Measurements from ENCODE around the gene MAP7.

The MAP7 gene

GRCh38 chr6:136535880-136536650 lies 14.2 kb downstream of the MAP7 start:
- no peak for TF ChIP-seq CTCF (IDR thresholded peaks at IDR 0.05)
- Histone ChIP-seq H3K27me3 (no peaks in the 10 kb centered on the region), H3K9me3 (no peaks in the 10 kb centered on the region), H3K27ac (no peak overlapping the region), H3K4me1 (ENCODE audit: control insufficient read depth in 1 of 2, insufficient read depth in 1 of 2, low read depth in 1 of 2, low read length in 1 of 2) (no peaks in the 10 kb centered on the region), H3K36me3 (no peaks in the 10 kb centered on the region), H3K4me3 (ENCODE audit: low read depth in 1 of 2, low read length in 1 of 2) (no peak overlapping the region)

GRCh38 chr6:136535017-136535765 lies 15.0 kb downstream of the MAP7 start:
- Histone ChIP-seq H3K36me3 (no peaks in the 10 kb centered on the region), H3K9me3 (no peaks in the 10 kb centered on the region)

GRCh38 chr6:136534268-136534667 lies 16.0 kb downstream of the MAP7 start:
- no peak overlapping the region for H3K27ac ChIP-seq
- H3K9me3 ChIP-seq: no peaks in the 10 kb centered on the region
- H3K4me3 ChIP-seq (ENCODE audit: low read depth in 1 of 2, low read length in 1 of 2): no peak overlapping the region
- H3K36me3 ChIP-seq: no peaks in the 10 kb centered on the region
- no peaks in the 10 kb centered on the region for H3K27me3 ChIP-seq
- H3K4me1 ChIP-seq (ENCODE audit: control insufficient read depth in 1 of 2, insufficient read depth in 1 of 2, low read depth in 1 of 2, low read length in 1 of 2): no peaks in the 10 kb centered on the region
- TF ChIP-seq CTCF (IDR thresholded peaks at IDR 0.05): no peak

More at GRCh38 chr6:136535017-136535765, 15.0 kb downstream of the MAP7 start:
- Histone ChIP-seq H3K27me3 (no peaks in the 10 kb centered on the region), H3K4me3 (ENCODE audit: low read depth in 1 of 2, low read length in 1 of 2) (no peak overlapping the region), H3K27ac (no peak overlapping the region), H3K4me1 (ENCODE audit: control insufficient read depth in 1 of 2, insufficient read depth in 1 of 2, low read depth in 1 of 2, low read length in 1 of 2) (no peaks in the 10 kb centered on the region)
- no peak for TF ChIP-seq CTCF (IDR thresholded peaks at IDR 0.05)

DNA sequence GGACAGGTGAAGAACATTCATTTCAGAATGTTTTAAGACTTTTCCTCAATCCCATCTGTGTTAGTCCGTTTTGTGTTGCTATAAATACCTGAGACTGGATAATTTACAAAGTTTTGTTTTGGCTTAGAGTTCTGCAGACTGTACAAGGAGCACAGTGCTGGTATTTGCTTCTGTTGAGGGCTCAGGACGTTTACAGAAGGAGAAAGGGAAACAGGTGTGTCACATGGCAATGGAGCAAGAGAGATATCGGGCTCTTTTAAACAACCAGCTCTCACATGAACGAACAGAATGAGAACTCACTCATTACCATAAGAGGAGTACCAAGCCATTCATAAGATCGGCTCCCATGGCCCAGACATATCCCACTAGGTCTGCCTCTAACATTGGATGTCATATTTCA lies 16.7 kb downstream of the MAP7 start:
- H3K27ac ChIP-seq: no peak overlapping the region
- no peak for TF ChIP-seq CTCF (IDR thresholded peaks at IDR 0.05)
- no peaks in the 10 kb centered on the region for H3K27me3 ChIP-seq
- no peaks in the 10 kb centered on the region for H3K9me3 ChIP-seq
- H3K4me3 ChIP-seq (ENCODE audit: low read depth in 1 of 2, low read length in 1 of 2): no peak overlapping the region
- no peaks in the 10 kb centered on the region for H3K36me3 ChIP-seq
- H3K4me1 ChIP-seq (ENCODE audit: control insufficient read depth in 1 of 2, insufficient read depth in 1 of 2, low read depth in 1 of 2, low read length in 1 of 2): no peaks in the 10 kb centered on the region

DNA sequence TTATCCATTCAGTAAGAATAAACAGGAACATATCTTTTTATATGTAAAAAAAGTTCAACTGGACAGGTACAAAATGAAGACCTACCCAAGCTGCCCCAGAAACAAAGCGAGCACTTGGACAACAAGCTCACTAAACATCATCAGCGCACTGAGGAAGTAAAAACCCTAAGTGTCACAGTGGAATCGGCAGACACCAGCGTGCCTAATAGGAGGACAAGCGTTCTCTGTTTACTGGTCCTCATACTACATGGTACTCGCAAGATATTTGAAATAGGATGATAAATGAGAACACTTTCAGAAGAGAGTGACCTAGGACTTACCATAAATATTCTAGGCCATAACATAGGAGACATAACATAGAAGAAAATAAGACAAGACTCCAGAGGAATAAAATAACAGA lies 18.2 kb downstream of the MAP7 start:
- Histone ChIP-seq H3K27ac (no peak overlapping the region), H3K27me3 (no peaks in the 10 kb centered on the region), H3K4me3 (ENCODE audit: low read depth in 1 of 2, low read length in 1 of 2) (no peak overlapping the region), H3K4me1 (ENCODE audit: control insufficient read depth in 1 of 2, insufficient read depth in 1 of 2, low read depth in 1 of 2, low read length in 1 of 2) (no peaks in the 10 kb centered on the region), H3K36me3 (no peaks in the 10 kb centered on the region), H3K9me3 (no peaks in the 10 kb centered on the region)
- no peak for TF ChIP-seq CTCF (IDR thresholded peaks at IDR 0.05)
